GM19099 (cell line): ENCODE results near the gene ZNF25.

Experiments used
- POLR2A ChIP-seq: IDR thresholded peaks from 3 replicates; pipeline ENCODE4 v1.6.1; 2011; ENCODE audit warnings: low read depth; ENCODE audit not compliant: insufficient read length; ENCODE audit errors: extremely low read depth

Gene ZNF25

GRCh38 chr10:37957841-37958240, 18.6 kb downstream of the ZNF25 start:
- no peak for TF ChIP-seq POLR2A

DNA sequence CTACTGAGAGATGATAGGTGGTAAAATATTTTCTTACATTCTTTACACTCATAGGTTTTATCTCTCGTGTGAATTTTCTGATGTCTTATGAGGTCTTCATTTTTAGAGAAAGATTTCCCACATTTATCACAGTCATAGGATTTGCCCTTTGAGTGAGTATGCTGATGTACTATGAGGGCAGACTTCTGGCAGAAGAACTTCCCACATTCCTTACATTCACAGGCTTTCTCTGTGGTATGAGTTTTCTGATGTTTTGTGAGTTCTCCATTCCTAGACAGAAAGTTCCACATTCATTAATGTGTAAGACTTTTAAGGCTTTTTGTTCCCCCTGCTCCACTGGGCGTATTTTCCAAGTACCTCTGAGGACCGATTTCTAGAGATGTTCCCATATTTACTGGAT, 23.5 kb downstream of the ZNF25 start:
- no peak for TF ChIP-seq POLR2A

GRCh38 chr10:37952043-37952755, 24.2 kb downstream of the ZNF25 start:
- TF ChIP-seq POLR2A: no peak

- no peak for TF ChIP-seq POLR2A
Measured at GRCh38 chr10:37948210-37948609, 28.2 kb downstream of the ZNF25 start.

GRCh38 chr10:37947526-37947925, 28.9 kb downstream of the ZNF25 start:
- TF ChIP-seq POLR2A: no peak

GRCh38 chr10:37937864-37938263, 38.6 kb downstream of the ZNF25 start:
- no peak for TF ChIP-seq POLR2A

DNA sequence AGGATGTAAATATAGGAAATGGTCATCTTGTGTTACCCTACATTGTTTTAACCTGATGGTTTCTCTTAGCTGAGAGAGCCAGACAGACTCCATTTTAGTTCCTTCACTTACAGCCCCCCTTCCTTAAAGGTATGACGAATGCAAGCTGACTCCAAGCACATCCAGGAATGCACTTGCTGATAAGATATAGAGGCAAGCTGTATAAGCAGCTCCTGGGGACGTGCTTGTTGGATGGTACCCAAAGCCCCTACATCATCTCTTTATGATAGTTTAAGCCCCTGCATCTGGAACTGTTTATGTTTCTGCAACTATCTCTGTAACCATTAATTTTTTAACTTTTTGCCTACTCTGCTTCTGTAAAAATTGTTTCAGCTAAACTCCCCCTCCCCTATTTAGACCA, 41.7 kb downstream of the ZNF25 start:
- TF ChIP-seq POLR2A: no peak

DNA sequence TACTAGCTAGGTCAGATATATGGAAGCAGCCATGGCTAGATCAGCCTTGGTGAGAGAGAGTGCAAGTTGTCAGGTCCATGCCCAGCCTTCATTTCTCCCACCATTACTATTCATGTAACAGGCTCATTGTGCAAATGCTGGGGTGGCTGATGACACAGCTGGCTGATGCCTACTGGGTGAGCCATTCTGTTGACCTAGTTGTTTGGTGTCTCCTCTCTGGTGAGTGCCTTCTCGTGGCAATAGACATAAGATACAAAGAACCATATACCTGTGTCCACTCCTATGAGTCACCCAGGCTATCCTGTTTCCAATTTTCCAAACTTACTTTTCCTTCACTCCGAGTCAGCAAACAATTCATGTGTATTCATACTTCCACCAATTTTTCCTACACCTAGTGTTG, 46.0 kb downstream of the ZNF25 start:
- no peak for TF ChIP-seq POLR2A

DNA sequence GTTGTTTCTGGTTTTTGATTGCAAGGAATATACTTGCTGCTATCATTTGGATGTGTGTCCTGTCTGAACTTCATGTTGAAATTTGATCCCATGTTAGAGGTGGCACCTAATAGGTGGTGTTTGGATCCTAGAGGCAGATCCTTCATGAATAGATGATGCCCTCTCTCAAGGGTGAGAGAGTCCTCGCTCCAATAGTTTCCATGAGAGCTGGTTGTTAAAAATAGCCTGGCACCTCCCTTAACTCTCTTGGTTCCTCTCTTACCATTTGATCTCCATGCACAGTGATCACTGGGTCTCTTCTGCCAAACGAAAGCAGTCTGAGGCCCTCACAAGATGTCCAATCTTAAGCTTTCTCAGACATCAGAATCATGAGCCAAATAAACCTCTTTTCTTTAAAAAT, 70.1 kb downstream of the ZNF25 start:
- TF ChIP-seq POLR2A: no peak
